ENCODE measurements around the gene XPR1.

DNA sequence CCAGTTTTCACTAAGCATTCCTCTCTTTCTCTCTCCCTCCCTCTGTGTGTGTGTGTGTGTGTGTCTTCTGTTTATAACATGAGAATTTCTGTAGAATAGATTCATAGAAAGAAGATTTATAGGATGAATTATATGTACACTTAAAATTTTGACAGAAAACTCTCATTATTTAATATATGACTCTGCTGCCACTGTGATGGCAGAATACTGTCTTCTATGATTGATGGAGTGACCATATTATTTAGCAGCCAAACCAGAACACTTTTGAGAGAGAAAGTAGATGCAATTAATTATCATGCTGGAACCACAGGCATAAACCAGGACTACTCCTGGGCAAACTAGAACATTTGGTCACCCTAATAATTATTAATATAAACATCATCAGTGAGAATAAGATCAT is 34.3 kb upstream of the XPR1 start:
- TF ChIP-seq CTCF (IDR thresholded peaks at IDR 0.05; ENCODE audit: low read depth, low read length, poor library complexity, severe bottlenecking) (no peak), EZH2phosphoT487 (IDR thresholded peaks at IDR 0.05; ENCODE audit: borderline replicate concordance, low read length) (no peak)

Data from DOHH2 (cell line).